HG03039 (cell line): ENCODE results near the gene TBC1D24.
"Not testable (repeated sequence)": the region's sequence is repeated elsewhere in the genome, so short reads cannot be mapped to it uniquely, and the experiment has no call there.

Source experiments
- ATAC-seq: cut with Tn5 transposase; IDR thresholded peaks from one replicate; pipeline ENCODE4 v1.9.1; 2021; ENCODE audit warnings: mild to moderate bottlenecking, moderate library complexity; ENCODE audit not compliant: unreplicated experiment

The TBC1D24 gene

GRCh38 chr16:2554709-2555425 is 79.9 kb downstream of the TBC1D24 start:
- not testable (repeated sequence) for ATAC-seq
